ENCODE measurements around the gene TBRG1. TPM values are rescaled to one million over a fixed set of nuclear protein-coding genes. Genes with fewer than 3 reads are reported as not detected.
A peak's percentile ranks its signal among the peaks of the same experiment; 100 is the strongest.

The TBRG1 gene
- total and polyA plus RNA-seq, 2 experiments from 2014 or later, result 27.6 to 43.1 TPM

- TF ChIP-seq EZH2phosphoT487 (IDR thresholded peaks at IDR 0.05; ENCODE audit: insufficient read depth, low read depth), result no peak
- TF ChIP-seq EZH2 (IDR thresholded peaks at IDR 0.05; ENCODE audit: insufficient read depth, poor library complexity, severe bottlenecking), result no peak
- WGBS, 2 experiments (ENCODE audit: low coverage in 1 of 2, low lambda C conversion rate in 2 of 2, missing lambda C conversion rate in 2 of 2), result 97 to 98% methylated on average over 4 of the region's 4 CpGs
- H3K9me3 ChIP-seq (ENCODE audit: low read depth), result no peaks in the 10 kb centered on the region
- H2AFZ ChIP-seq, result no peak overlapping the region
- H3K4me2 ChIP-seq (ENCODE audit: unreplicated experiment), result no peak overlapping the region
- no peaks in the 10 kb centered on the region for H3K9me2 ChIP-seq (ENCODE audit: insufficient read depth)
- no peaks in the 10 kb centered on the region for H3K27me3 ChIP-seq (replicated peaks; ENCODE audit: insufficient read depth)
- H3K27ac ChIP-seq, result no peak overlapping the region
- peaks cover 81% of the 10 kb centered on the region for H3K36me3 ChIP-seq (ENCODE audit: low read depth)
- no peak overlapping the region for H3K9ac ChIP-seq
- no peak overlapping the region for H3K4me3 ChIP-seq
- no peaks in the 10 kb centered on the region for H3F3A ChIP-seq (ENCODE audit: insufficient read depth)
- in situ Hi-C loops (cut with MboI), result no loop called here
- H3K79me2 ChIP-seq (ENCODE audit: insufficient read depth), result peaks cover 31% of the 10 kb centered on the region
- no peaks in the 10 kb centered on the region for H4K20me1 ChIP-seq (ENCODE audit: insufficient read depth)
- peaks cover 1% of the 10 kb centered on the region for H3K4me1 ChIP-seq (ENCODE audit: insufficient read depth)
- no peak for DNase-seq
Observed at GRCh38 chr11:124629961-124630360, 7.3 kb downstream of the TBRG1 start.

GRCh38 chr11:124633355-124633754 lies 10.7 kb downstream of the TBRG1 start:
- H2AFZ ChIP-seq, result no peak overlapping the region
- no peak for TF ChIP-seq EZH2 (IDR thresholded peaks at IDR 0.05; ENCODE audit: insufficient read depth, poor library complexity, severe bottlenecking)
- no peak for TF ChIP-seq EZH2phosphoT487 (IDR thresholded peaks at IDR 0.05; ENCODE audit: insufficient read depth, low read depth)
- H3K27ac ChIP-seq, result no peak overlapping the region
- WGBS, 2 experiments (ENCODE audit: low coverage in 1 of 2, low lambda C conversion rate in 2 of 2, missing lambda C conversion rate in 2 of 2), result 37 to 60% methylated on average over 1 of the region's 1 CpG
- H3K27me3 ChIP-seq (replicated peaks; ENCODE audit: insufficient read depth), result no peaks in the 10 kb centered on the region
- H3K79me2 ChIP-seq (ENCODE audit: insufficient read depth), result peaks cover 4% of the 10 kb centered on the region; the same call in 1 of the 2 replicates
- no peak overlapping the region for H3K4me2 ChIP-seq (ENCODE audit: unreplicated experiment)
- H3K9me2 ChIP-seq (ENCODE audit: insufficient read depth), result no peaks in the 10 kb centered on the region
- peaks cover 65% of the 10 kb centered on the region for H3K36me3 ChIP-seq (ENCODE audit: low read depth)
- H3K4me3 ChIP-seq, result no peak overlapping the region
- peak; percentile 31 for DNase-seq
- no peak overlapping the region for H3K9ac ChIP-seq
- H4K20me1 ChIP-seq (ENCODE audit: insufficient read depth), result no peaks in the 10 kb centered on the region
- H3K9me3 ChIP-seq (ENCODE audit: low read depth), result no peaks in the 10 kb centered on the region
- in situ Hi-C loops (cut with MboI), result no loop called here
- H3F3A ChIP-seq (ENCODE audit: insufficient read depth), result no peaks in the 10 kb centered on the region
- H3K4me1 ChIP-seq (ENCODE audit: insufficient read depth), result no peaks in the 10 kb centered on the region

GRCh38 chr11:124635932-124636331 lies 13.3 kb downstream of the TBRG1 start:
- Histone ChIP-seq H2AFZ (no peak overlapping the region), H3K9me3 (ENCODE audit: low read depth) (no peaks in the 10 kb centered on the region), H3K27me3 (replicated peaks; ENCODE audit: insufficient read depth) (no peaks in the 10 kb centered on the region), H3K9ac (no peak overlapping the region), H3K9me2 (ENCODE audit: insufficient read depth) (no peaks in the 10 kb centered on the region), H3F3A (ENCODE audit: insufficient read depth) (no peaks in the 10 kb centered on the region), H3K79me2 (ENCODE audit: insufficient read depth) (no peaks in the 10 kb centered on the region), H3K4me2 (ENCODE audit: unreplicated experiment) (no peak overlapping the region), H4K20me1 (ENCODE audit: insufficient read depth) (no peaks in the 10 kb centered on the region), H3K4me3 (no peak overlapping the region), H3K4me1 (ENCODE audit: insufficient read depth) (no peaks in the 10 kb centered on the region), H3K36me3 (ENCODE audit: low read depth) (peaks cover 39% of the 10 kb centered on the region), H3K27ac (no peak overlapping the region)
- in situ Hi-C loops (cut with MboI), result no loop called here
- WGBS, 2 experiments (ENCODE audit: low coverage in 1 of 2, low lambda C conversion rate in 2 of 2, missing lambda C conversion rate in 2 of 2), result 78 to 82% methylated on average over 3 of the region's 3 CpGs
- no peak for DNase-seq
- TF ChIP-seq EZH2phosphoT487 (IDR thresholded peaks at IDR 0.05; ENCODE audit: insufficient read depth, low read depth), result no peak
- no peak for TF ChIP-seq EZH2 (IDR thresholded peaks at IDR 0.05; ENCODE audit: insufficient read depth, poor library complexity, severe bottlenecking)

GRCh38 chr11:124638500-124638899 lies 15.8 kb downstream of the TBRG1 start:
- H3K4me3 ChIP-seq, result no peak overlapping the region
- no peak overlapping the region for H2AFZ ChIP-seq
- no peak overlapping the region for H3K9ac ChIP-seq
- no peak for TF ChIP-seq EZH2phosphoT487 (IDR thresholded peaks at IDR 0.05; ENCODE audit: insufficient read depth, low read depth)
- no peak for TF ChIP-seq EZH2 (IDR thresholded peaks at IDR 0.05; ENCODE audit: insufficient read depth, poor library complexity, severe bottlenecking)
- peaks cover 17% of the 10 kb centered on the region for H3F3A ChIP-seq (ENCODE audit: insufficient read depth)
- DNase-seq, result no peak
- H3K4me2 ChIP-seq (ENCODE audit: unreplicated experiment), result no peak overlapping the region
- H3K9me2 ChIP-seq (ENCODE audit: insufficient read depth), result no peaks in the 10 kb centered on the region
- no peaks in the 10 kb centered on the region for H3K9me3 ChIP-seq (ENCODE audit: low read depth)
- no peaks in the 10 kb centered on the region for H3K27me3 ChIP-seq (replicated peaks; ENCODE audit: insufficient read depth)
- peaks cover 7% of the 10 kb centered on the region; the same call in 1 of the 2 replicates for H3K4me1 ChIP-seq (ENCODE audit: insufficient read depth)
- in situ Hi-C loops (cut with MboI), result no loop called here
- 81 to 87% methylated on average over 3 of the region's 3 CpGs for WGBS, 2 experiments (ENCODE audit: low coverage in 1 of 2, low lambda C conversion rate in 2 of 2, missing lambda C conversion rate in 2 of 2)
- H3K36me3 ChIP-seq (ENCODE audit: low read depth), result peaks cover 17% of the 10 kb centered on the region
- no peaks in the 10 kb centered on the region for H3K79me2 ChIP-seq (ENCODE audit: insufficient read depth)
- H4K20me1 ChIP-seq (ENCODE audit: insufficient read depth), result no peaks in the 10 kb centered on the region
- no peak overlapping the region for H3K27ac ChIP-seq

GRCh38 chr11:124639186-124639585 lies 16.5 kb downstream of the TBRG1 start:
- no peak overlapping the region for H3K27ac ChIP-seq
- no peak overlapping the region for H3K9ac ChIP-seq
- H3K27me3 ChIP-seq (replicated peaks; ENCODE audit: insufficient read depth), result no peaks in the 10 kb centered on the region
- peaks cover 22% of the 10 kb centered on the region for H3F3A ChIP-seq (ENCODE audit: insufficient read depth)
- no peak for DNase-seq
- H3K4me2 ChIP-seq (ENCODE audit: unreplicated experiment), result no peak overlapping the region
- H3K79me2 ChIP-seq (ENCODE audit: insufficient read depth), result no peaks in the 10 kb centered on the region
- in situ Hi-C loops (cut with MboI), result no loop called here
- H2AFZ ChIP-seq, result no peak overlapping the region
- H3K36me3 ChIP-seq (ENCODE audit: low read depth), result peaks cover 10% of the 10 kb centered on the region; the same call in 1 of the 2 replicates
- TF ChIP-seq EZH2phosphoT487 (IDR thresholded peaks at IDR 0.05; ENCODE audit: insufficient read depth, low read depth) (no peak), EZH2 (IDR thresholded peaks at IDR 0.05; ENCODE audit: insufficient read depth, poor library complexity, severe bottlenecking) (no peak)
- no peaks in the 10 kb centered on the region for H3K9me3 ChIP-seq (ENCODE audit: low read depth)
- peaks cover 12% of the 10 kb centered on the region for H3K4me1 ChIP-seq (ENCODE audit: insufficient read depth)
- WGBS, 2 experiments (ENCODE audit: low coverage in 1 of 2, low lambda C conversion rate in 2 of 2, missing lambda C conversion rate in 2 of 2), result 86 to 100% methylated on average over 1 of the region's 1 CpG
- H3K4me3 ChIP-seq, result no peak overlapping the region
- no peaks in the 10 kb centered on the region for H4K20me1 ChIP-seq (ENCODE audit: insufficient read depth)
- H3K9me2 ChIP-seq (ENCODE audit: insufficient read depth), result no peaks in the 10 kb centered on the region
